ENCODE results near the gene TIMP4. TPM values are rescaled to one million over a fixed set of nuclear protein-coding genes. Genes with fewer than 3 reads are reported as not detected.

The TIMP4 gene
- polyA plus RNA-seq, 1 of the 3 experiments (the other 2 are of a cell fraction) = not detected

GRCh38 chr3:12127391-12127790 lies 31.3 kb downstream of the TIMP4 start (continued):
- TF ChIP-seq REST (IDR thresholded peaks at IDR 0.05; ENCODE audit: low read depth, low read length) (no peak), ELF1 (IDR thresholded peaks at IDR 0.05) (no peak), EZH2phosphoT487 (IDR thresholded peaks at IDR 0.05; ENCODE audit: borderline replicate concordance, low read depth) (no peak), NRF1 (IDR thresholded peaks at IDR 0.05; ENCODE audit: low read depth, low read length) (no peak), RXRA (IDR thresholded peaks at IDR 0.05; ENCODE audit: borderline replicate concordance, low read depth) (no peak), RCOR1 (IDR thresholded peaks at IDR 0.05; ENCODE audit: low read length) (no peak)

GRCh38 chr3:12125772-12126171 lies 32.9 kb downstream of the TIMP4 start:
- Histone ChIP-seq H3K36me3 (replicated peaks in 1 of 2; ENCODE audit: control insufficient read depth in 1 of 2, insufficient read depth in 2 of 2, low read length in 1 of 2) (no peaks in the 10 kb centered on the region), H3K9me2 (no peaks in the 10 kb centered on the region), H3K27ac (ENCODE audit: low read depth in 2 of 2, low read length in 1 of 2) (no peak overlapping the region), H3K4me2 (no peak overlapping the region), H3K27me3 (ENCODE audit: insufficient read depth) (0 out of 2 replicates have a peak, but pooled peaks cover under 1% of the 10 kb centered on the region), H4K20me1 (ENCODE audit: insufficient read depth) (no peaks in the 10 kb centered on the region), H3K9me3 (no peaks in the 10 kb centered on the region), H3K4me3 (ENCODE audit: low read depth in 2 of 2, low read length in 1 of 2) (no peak overlapping the region), H3K9ac (no peak overlapping the region), H2AFZ (ENCODE audit: low read depth) (no peak overlapping the region), H3K79me2 (ENCODE audit: insufficient read depth) (no peaks in the 10 kb centered on the region), H3F3A (replicated peaks; ENCODE audit: insufficient read depth) (no peaks in the 10 kb centered on the region), H3K4me1 (ENCODE audit: control insufficient read depth in 1 of 2, insufficient read depth in 2 of 2, low read depth in 1 of 2, low read length in 1 of 2) (peaks cover 0 to 1% of the 10 kb centered on the region in 2 experiments; a peak in 1 of 4 replicates)
- no peak for TF ChIP-seq FOSL2 (IDR thresholded peaks at IDR 0.05; ENCODE audit: borderline replicate concordance, low read depth)
- TF ChIP-seq, protein P1, sequence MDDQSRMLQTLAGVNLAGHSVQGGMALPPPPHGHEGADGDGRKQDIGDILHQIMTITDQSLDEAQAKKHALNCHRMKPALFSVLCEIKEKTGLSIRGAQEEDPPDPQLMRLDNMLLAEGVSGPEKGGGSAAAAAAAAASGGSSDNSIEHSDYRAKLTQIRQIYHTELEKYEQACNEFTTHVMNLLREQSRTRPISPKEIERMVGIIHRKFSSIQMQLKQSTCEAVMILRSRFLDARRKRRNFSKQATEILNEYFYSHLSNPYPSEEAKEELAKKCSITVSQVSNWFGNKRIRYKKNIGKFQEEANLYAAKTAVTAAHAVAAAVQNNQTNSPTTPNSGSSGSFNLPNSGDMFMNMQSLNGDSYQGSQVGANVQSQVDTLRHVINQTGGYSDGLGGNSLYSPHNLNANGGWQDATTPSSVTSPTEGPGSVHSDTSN (IDR thresholded peaks at IDR 0.05) = no peak
- TF ChIP-seq RFX5 (IDR thresholded peaks at IDR 0.05; ENCODE audit: low read length) = no peak
- TF ChIP-seq GATA2 (CRISPR knock-in tag; IDR thresholded peaks at IDR 0.05) = no peak
- TF ChIP-seq, protein P2, sequence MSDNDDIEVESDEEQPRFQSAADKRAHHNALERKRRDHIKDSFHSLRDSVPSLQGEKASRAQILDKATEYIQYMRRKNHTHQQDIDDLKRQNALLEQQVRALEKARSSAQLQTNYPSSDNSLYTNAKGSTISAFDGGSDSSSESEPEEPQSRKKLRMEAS (IDR thresholded peaks at IDR 0.05; ENCODE audit: low read depth) = no peak
- no peak for TF ChIP-seq TAF1 (IDR thresholded peaks at IDR 0.05; ENCODE audit: borderline replicate concordance, low read depth, low read length)
- TF ChIP-seq, protein P3, sequence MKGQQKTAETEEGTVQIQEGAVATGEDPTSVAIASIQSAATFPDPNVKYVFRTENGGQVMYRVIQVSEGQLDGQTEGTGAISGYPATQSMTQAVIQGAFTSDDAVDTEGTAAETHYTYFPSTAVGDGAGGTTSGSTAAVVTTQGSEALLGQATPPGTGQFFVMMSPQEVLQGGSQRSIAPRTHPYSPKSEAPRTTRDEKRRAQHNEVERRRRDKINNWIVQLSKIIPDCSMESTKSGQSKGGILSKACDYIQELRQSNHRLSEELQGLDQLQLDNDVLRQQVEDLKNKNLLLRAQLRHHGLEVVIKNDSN (IDR thresholded peaks at IDR 0.05; ENCODE audit: borderline replicate concordance, low read depth) = no peak
- TF ChIP-seq REST (IDR thresholded peaks at IDR 0.05; ENCODE audit: low read depth, low read length) = no peak
- TF ChIP-seq SIN3A (IDR thresholded peaks at IDR 0.05; ENCODE audit: borderline replicate concordance, low read depth, low read length) = no peak
- ChIA-PET CTCF (interaction anchor here (1.1 kb wide), 1 partner anchor 12 kb away, joined by 3 read pairs; no protein-coding TSS in a partner anchor), POLR2A (no interaction called here)
- whole genome bisulfite sequencing (ENCODE audit: low lambda C conversion rate) = 0% methylated on average over 1 of the region's 1 CpG
- no peak for DNase-seq

Data from SK-N-SH (cell line).